Neural cell (in vitro differentiated cells): ENCODE measurements around the gene TAF1C.

Source experiments
- EP300 ChIP-seq: fragments of 450-650 bp; conservative IDR thresholded peaks from 2 replicates; pipeline ENCODE4 v1.6.1; 2014; ENCODE audit warnings: antibody characterized with exemption, mild to moderate bottlenecking, moderate library complexity; ENCODE audit not compliant: poor library complexity, severe bottlenecking
- EZH2 ChIP-seq: fragments of 200-600, 300-800 bp; shearing (Covaris generic), sonication (generic); IDR thresholded peaks from 2 replicates; pipeline ENCODE4 v1.6.1; 2014; ENCODE audit warnings: antibody characterized with exemption, low read length, borderline replicate concordance, mild to moderate bottlenecking; ENCODE audit not compliant: insufficient read depth, poor library complexity, severe bottlenecking
- POLR2AphosphoS5 ChIP-seq: IDR thresholded peaks from 2 replicates; pipeline ENCODE4 v1.6.1; 2012
- RAD21 ChIP-seq: fragments of 450-650 bp; conservative IDR thresholded peaks from 2 replicates; pipeline ENCODE4 v1.6.1; 2014; ENCODE audit warnings: antibody characterized with exemption, mild to moderate bottlenecking, moderate library complexity
- TAF1 ChIP-seq: IDR thresholded peaks from 2 replicates; pipeline ENCODE4 v1.6.1; 2012; ENCODE audit warnings: low read depth
- TF ChIP-seq, protein P1 (sequence below): fragments of 450-650 bp; IDR thresholded peaks from 2 replicates; pipeline ENCODE4 v1.5.1; 2014; ENCODE audit warnings: antibody characterized with exemption, mild to moderate bottlenecking, moderate library complexity; ENCODE audit not compliant: poor library complexity, severe bottlenecking
- TF ChIP-seq, protein P2 (sequence below): IDR thresholded peaks from 2 replicates; pipeline ENCODE4 v1.6.1; 2012; ENCODE audit warnings: borderline replicate concordance

DNA sequence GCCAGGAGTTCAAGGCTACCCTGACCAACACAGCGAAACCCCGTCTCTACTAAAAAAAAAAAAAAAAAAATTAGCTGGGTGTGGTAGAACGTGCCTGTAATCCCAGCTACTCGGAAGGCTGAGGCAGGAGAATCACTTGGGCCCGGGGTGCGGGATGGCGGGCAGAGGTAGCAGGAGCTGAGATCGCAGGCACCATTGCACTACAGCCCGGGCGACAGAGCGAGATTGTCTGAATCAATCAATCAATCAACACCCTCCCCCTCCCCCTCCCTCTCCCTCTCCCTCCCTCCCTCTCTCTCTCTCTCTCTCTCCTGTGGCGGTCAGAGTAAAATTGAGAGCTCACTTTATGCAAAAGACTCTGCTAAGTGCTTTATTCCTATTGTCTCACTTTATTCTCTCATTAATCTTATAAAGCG lies 43.1 kb downstream of the TAF1C start:
- TF ChIP-seq, protein P1, sequence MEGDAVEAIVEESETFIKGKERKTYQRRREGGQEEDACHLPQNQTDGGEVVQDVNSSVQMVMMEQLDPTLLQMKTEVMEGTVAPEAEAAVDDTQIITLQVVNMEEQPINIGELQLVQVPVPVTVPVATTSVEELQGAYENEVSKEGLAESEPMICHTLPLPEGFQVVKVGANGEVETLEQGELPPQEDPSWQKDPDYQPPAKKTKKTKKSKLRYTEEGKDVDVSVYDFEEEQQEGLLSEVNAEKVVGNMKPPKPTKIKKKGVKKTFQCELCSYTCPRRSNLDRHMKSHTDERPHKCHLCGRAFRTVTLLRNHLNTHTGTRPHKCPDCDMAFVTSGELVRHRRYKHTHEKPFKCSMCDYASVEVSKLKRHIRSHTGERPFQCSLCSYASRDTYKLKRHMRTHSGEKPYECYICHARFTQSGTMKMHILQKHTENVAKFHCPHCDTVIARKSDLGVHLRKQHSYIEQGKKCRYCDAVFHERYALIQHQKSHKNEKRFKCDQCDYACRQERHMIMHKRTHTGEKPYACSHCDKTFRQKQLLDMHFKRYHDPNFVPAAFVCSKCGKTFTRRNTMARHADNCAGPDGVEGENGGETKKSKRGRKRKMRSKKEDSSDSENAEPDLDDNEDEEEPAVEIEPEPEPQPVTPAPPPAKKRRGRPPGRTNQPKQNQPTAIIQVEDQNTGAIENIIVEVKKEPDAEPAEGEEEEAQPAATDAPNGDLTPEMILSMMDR, result no peak
- no peak for TF ChIP-seq RAD21
- TF ChIP-seq EP300, result no peak
- TF ChIP-seq TAF1, result no peak
- no peak for TF ChIP-seq POLR2AphosphoS5
- TF ChIP-seq, protein P2, sequence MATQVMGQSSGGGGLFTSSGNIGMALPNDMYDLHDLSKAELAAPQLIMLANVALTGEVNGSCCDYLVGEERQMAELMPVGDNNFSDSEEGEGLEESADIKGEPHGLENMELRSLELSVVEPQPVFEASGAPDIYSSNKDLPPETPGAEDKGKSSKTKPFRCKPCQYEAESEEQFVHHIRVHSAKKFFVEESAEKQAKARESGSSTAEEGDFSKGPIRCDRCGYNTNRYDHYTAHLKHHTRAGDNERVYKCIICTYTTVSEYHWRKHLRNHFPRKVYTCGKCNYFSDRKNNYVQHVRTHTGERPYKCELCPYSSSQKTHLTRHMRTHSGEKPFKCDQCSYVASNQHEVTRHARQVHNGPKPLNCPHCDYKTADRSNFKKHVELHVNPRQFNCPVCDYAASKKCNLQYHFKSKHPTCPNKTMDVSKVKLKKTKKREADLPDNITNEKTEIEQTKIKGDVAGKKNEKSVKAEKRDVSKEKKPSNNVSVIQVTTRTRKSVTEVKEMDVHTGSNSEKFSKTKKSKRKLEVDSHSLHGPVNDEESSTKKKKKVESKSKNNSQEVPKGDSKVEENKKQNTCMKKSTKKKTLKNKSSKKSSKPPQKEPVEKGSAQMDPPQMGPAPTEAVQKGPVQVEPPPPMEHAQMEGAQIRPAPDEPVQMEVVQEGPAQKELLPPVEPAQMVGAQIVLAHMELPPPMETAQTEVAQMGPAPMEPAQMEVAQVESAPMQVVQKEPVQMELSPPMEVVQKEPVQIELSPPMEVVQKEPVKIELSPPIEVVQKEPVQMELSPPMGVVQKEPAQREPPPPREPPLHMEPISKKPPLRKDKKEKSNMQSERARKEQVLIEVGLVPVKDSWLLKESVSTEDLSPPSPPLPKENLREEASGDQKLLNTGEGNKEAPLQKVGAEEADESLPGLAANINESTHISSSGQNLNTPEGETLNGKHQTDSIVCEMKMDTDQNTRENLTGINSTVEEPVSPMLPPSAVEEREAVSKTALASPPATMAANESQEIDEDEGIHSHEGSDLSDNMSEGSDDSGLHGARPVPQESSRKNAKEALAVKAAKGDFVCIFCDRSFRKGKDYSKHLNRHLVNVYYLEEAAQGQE, result no peak
- TF ChIP-seq EZH2, result no peak
